HepG2 (cell line): Measurements from ENCODE around the gene NARF. TPM values are rescaled to one million over a fixed set of nuclear protein-coding genes. Genes with fewer than 3 reads are reported as not detected.

Experiments used
- BCL6 ChIP-seq: IDR thresholded peaks from 2 replicates; pipeline ENCODE4 v1.6.1; 2016; ENCODE audit warnings: missing genetic modification reagents, missing compliant biosample characterization
- FOXK1 ChIP-seq: sonication (generic); formaldehyde crosslinking; IDR thresholded peaks from 2 replicates; pipeline ENCODE4 v1.4.0; 2020; ENCODE audit warnings: low read depth, missing genetic modification reagents, borderline replicate concordance
- GMEB1 ChIP-seq: sonication (generic); formaldehyde crosslinking; IDR thresholded peaks from 2 replicates; pipeline ENCODE4 v1.5.1; 2020; ENCODE audit warnings: missing genetic modification reagents, mild to moderate bottlenecking, borderline replicate concordance
- HMG20A ChIP-seq: IDR thresholded peaks from 2 replicates; pipeline ENCODE4 v1.6.1; 2016; ENCODE audit warnings: borderline replicate concordance
- HNRNPL ChIP-seq: fragments of 200-400 bp; formaldehyde crosslinking; IDR thresholded peaks from 2 replicates; pipeline ENCODE4 v1.6.1; 2017; ENCODE audit warnings: mild to moderate bottlenecking, low read depth, low read length
- HOXA7 ChIP-seq: sonication (generic); formaldehyde crosslinking; IDR thresholded peaks from 2 replicates; pipeline ENCODE4 v1.8.1; 2022; ENCODE audit warnings: mild to moderate bottlenecking, missing genetic modification reagents, moderate library complexity
- KLF15 ChIP-seq: sonication (generic); formaldehyde crosslinking; IDR thresholded peaks from 2 replicates; pipeline ENCODE4 v1.8.1; 2023; ENCODE audit warnings: borderline replicate concordance, mild to moderate bottlenecking, inconsistent platforms, missing genetic modification reagents, mixed read lengths
- NKX3-1 ChIP-seq: sonication (generic); formaldehyde crosslinking; IDR thresholded peaks from 2 replicates; pipeline ENCODE4 v1.5.0; 2020; ENCODE audit warnings: missing genetic modification reagents
- PAF1 ChIP-seq: IDR thresholded peaks from 2 replicates; pipeline ENCODE4 v1.6.1; 2016; ENCODE audit warnings: missing genetic modification reagents, missing compliant biosample characterization
- POLR2AphosphoS5 ChIP-seq: IDR thresholded peaks from 2 replicates; pipeline ENCODE4 v1.6.1; 2012; ENCODE audit warnings: low read depth, low read length
- SATB2 ChIP-seq: sonication (generic); formaldehyde crosslinking; IDR thresholded peaks from 2 replicates; pipeline ENCODE4 v1.5.0; 2020; ENCODE audit warnings: missing genetic modification reagents
- SOX13 ChIP-seq, 3 experiments: fragments of 450-650 bp in 1 of 3; sonication (generic) in 1 of 3; formaldehyde crosslinking in 1 of 3; IDR thresholded peaks in 2 of 3; conservative IDR thresholded peaks in 1 of 3; 2 replicates each; pipeline versions ENCODE4 v1.5.0 to v1.6.1; 2016 to 2020; ENCODE audit warnings: antibody characterized with exemption in 1 of 3, mild to moderate bottlenecking in 1 of 3, missing compliant biosample characterization in 1 of 3, missing genetic modification reagents in 1 of 3, moderate library complexity in 1 of 3
- ZFP90 ChIP-seq: sonication (generic); formaldehyde crosslinking; IDR thresholded peaks from 2 replicates; pipeline ENCODE4 v1.8.0; 2022; ENCODE audit warnings: missing genetic modification reagents, mild to moderate bottlenecking, inconsistent platforms, borderline replicate concordance
- ZNF101 ChIP-seq: sonication (generic); formaldehyde crosslinking; IDR thresholded peaks from 2 replicates; pipeline ENCODE4 v1.4.0; 2020; ENCODE audit warnings: mild to moderate bottlenecking, low read depth, missing genetic modification reagents, borderline replicate concordance
- ZNF234 ChIP-seq: sonication (generic); formaldehyde crosslinking; conservative IDR thresholded peaks from 2 replicates; pipeline ENCODE4 v1.5.1; 2020; ENCODE audit warnings: mild to moderate bottlenecking, missing genetic modification reagents
- ZNF329 ChIP-seq: sonication (generic); formaldehyde crosslinking; IDR thresholded peaks from 2 replicates; pipeline ENCODE4 v1.9.0; 2021; ENCODE audit warnings: low read depth, mild to moderate bottlenecking, missing genetic modification reagents
- ZNF639 ChIP-seq: conservative IDR thresholded peaks from 2 replicates; pipeline ENCODE4 v1.6.1; 2018; ENCODE audit warnings: missing genetic modification reagents
- ZNF761 ChIP-seq: sonication (generic); formaldehyde crosslinking; conservative IDR thresholded peaks from 2 replicates; pipeline ENCODE4 v1.4.0; 2020; ENCODE audit warnings: mild to moderate bottlenecking, missing genetic modification reagents
- polyA plus RNA-seq, 8 experiments: library from polyadenylated mRNA; depleted of rRNA in 3 of 8; stranded (reverse) in 7 of 8; unstranded in 1 of 8; fragments of >200 nt; fragmentation: Illumina TruSeq in 4 of 8; extraction: Trizol in 4 of 8; gene quantifications; 2 replicates each; pipeline versions ENCODE4 v1.2.1 to v1.2.3, GENCODE V29; 2011 to 2016; ENCODE audit warnings: low read depth in 4 of 8, missing spikeins in 1 of 8, mixed read lengths in 1 of 8; ENCODE audit not compliant: insufficient read depth in 1 of 8
- total RNA-seq, 5 experiments: library from RNA; depleted of rRNA; stranded (reverse); fragments of >200 nt; fragmentation: Illumina TruSeq; extraction: Trizol; gene quantifications; 2 replicates each; pipeline ENCODE4 v1.2.3, GENCODE V29; 2016; ENCODE audit warnings: low read depth in 1 of 5
- TF ChIP-seq, protein P1 (sequence below): sonication (generic); formaldehyde crosslinking; IDR thresholded peaks from 2 replicates; pipeline ENCODE4 v1.4.0; 2020; ENCODE audit warnings: missing genetic modification reagents, borderline replicate concordance
- TF ChIP-seq, protein P2 (sequence below): sonication (generic); formaldehyde crosslinking; IDR thresholded peaks from 2 replicates; pipeline ENCODE4 v1.4.0; 2020; ENCODE audit warnings: missing genetic modification reagents

Gene NARF
- total and polyA plus RNA-seq, 2 of the 13 experiments (the other 11 are each of a cell fraction or from before 2014, with no cell fraction given), result 61.1 to 144 TPM

- TF ChIP-seq ZNF639 (peak; percentile 91; the same call in 1 of the 2 replicates), ZNF101 (CRISPR knock-in tag) (0 out of 2 replicates have a peak, but pooled peaks have one; percentile 93), ZNF329 (CRISPR knock-in tag) (no peak), ZNF234 (CRISPR knock-in tag) (0 out of 2 replicates have a peak, but pooled peaks have one; percentile 41), SATB2 (0 out of 2 replicates have a peak, but pooled peaks have one; percentile 28), GMEB1 (peak; percentile 97), NKX3-1 (peak; percentile 28), FOXK1 (no peak; the same call in 1 of the 2 replicates), PAF1 (no peak), ZNF761 (CRISPR knock-in tag) (peak; percentile 59; the same call in 1 of the 2 replicates), BCL6 (no peak), POLR2AphosphoS5 (peak; percentile 40; the same call in 1 of the 2 replicates), HOXA7 (CRISPR knock-in tag) (no peak), KLF15 (no peak), ZFP90 (CRISPR knock-in tag) (peak; percentile 70; the same call in 1 of the 2 replicates), HMG20A (CRISPR knock-in tag) (0 out of 2 replicates have a peak, but pooled peaks have one; percentile 19), HNRNPL (no peak), SOX13 (IDR thresholded peaks at IDR 0.05) (no peak), SOX13 (CRISPR knock-in tag; conservative IDR thresholded peaks at IDR 0.05 in 1 of 2, IDR thresholded peaks at IDR 0.05 in 1 of 2) (peak in 1 of 2 experiments; percentile 3; a peak in 1 of 4 replicates)
- TF ChIP-seq, protein P1, sequence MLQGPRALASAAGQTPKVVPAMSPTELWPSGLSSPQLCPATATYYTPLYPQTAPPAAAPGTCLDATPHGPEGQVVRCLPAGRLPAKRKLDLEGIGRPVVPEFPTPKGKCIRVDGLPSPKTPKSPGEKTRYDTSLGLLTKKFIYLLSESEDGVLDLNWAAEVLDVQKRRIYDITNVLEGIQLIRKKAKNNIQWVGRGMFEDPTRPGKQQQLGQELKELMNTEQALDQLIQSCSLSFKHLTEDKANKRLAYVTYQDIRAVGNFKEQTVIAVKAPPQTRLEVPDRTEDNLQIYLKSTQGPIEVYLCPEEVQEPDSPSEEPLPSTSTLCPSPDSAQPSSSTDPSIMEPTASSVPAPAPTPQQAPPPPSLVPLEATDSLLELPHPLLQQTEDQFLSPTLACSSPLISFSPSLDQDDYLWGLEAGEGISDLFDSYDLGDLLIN, result peak; percentile 40; the same call in 1 of the 2 replicates
- TF ChIP-seq, protein P2, sequence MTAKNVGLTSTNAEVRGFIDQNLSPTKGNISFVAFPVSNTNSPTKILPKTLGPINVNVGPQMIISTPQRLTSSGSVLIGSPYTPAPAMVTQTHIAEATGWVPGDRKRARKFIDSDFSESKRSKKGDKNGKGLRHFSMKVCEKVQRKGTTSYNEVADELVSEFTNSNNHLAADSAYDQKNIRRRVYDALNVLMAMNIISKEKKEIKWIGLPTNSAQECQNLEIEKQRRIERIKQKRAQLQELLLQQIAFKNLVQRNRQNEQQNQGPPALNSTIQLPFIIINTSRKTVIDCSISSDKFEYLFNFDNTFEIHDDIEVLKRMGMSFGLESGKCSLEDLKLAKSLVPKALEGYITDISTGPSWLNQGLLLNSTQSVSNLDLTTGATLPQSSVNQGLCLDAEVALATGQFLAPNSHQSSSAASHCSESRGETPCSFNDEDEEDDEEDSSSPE, result peak; percentile 87
These were observed 60.6 kb downstream of the NARF start, which contains the start of gene FOXK2 (continued) for GRCh38 chr17:82518826-82519810.
